Measurements from ENCODE around the gene CTNNAL1. TPM values are rescaled to one million over a fixed set of nuclear protein-coding genes. Genes with fewer than 3 reads are reported as not detected.

The CTNNAL1 gene
- total and polyA plus RNA-seq, 3 donors from 2014 or later: 52.3 to 92.7 (median 86.4) TPM

DNA sequence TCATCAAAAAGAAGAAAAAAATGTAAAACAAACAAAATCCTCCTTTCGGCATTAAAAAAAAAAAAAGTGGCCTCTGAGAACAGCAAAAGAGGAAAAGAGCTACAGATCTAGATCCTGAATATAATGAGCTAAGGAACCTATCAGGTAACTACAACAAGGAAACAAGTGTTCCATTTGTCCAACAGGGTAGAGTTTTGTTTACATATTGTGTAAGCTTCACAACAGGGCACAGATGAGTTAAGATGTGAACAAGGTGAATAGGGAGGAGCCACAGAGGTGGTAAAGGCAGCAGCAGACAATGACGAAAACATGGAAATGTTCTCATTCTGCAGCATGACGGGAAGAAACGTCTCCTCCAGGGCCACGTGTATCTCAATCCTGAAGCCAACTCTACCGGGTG lies 93.8 kb downstream of the CTNNAL1 start:
- no peak overlapping the region for H3K27ac ChIP-seq
- TF ChIP-seq, protein P1, sequence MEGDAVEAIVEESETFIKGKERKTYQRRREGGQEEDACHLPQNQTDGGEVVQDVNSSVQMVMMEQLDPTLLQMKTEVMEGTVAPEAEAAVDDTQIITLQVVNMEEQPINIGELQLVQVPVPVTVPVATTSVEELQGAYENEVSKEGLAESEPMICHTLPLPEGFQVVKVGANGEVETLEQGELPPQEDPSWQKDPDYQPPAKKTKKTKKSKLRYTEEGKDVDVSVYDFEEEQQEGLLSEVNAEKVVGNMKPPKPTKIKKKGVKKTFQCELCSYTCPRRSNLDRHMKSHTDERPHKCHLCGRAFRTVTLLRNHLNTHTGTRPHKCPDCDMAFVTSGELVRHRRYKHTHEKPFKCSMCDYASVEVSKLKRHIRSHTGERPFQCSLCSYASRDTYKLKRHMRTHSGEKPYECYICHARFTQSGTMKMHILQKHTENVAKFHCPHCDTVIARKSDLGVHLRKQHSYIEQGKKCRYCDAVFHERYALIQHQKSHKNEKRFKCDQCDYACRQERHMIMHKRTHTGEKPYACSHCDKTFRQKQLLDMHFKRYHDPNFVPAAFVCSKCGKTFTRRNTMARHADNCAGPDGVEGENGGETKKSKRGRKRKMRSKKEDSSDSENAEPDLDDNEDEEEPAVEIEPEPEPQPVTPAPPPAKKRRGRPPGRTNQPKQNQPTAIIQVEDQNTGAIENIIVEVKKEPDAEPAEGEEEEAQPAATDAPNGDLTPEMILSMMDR (IDR thresholded peaks at IDR 0.05): no peak
- no peak for TF ChIP-seq POLR2A (IDR thresholded peaks at IDR 0.05)
- no peaks in the 10 kb centered on the region for H3K36me3 ChIP-seq (ENCODE audit: low read depth, missing control alignments)
- WGBS, 2 donors: 85 to 95% methylated on average over 6 of the region's 6 CpGs
- no peaks in the 10 kb centered on the region for H3K4me1 ChIP-seq
- intact Hi-C loops (cut with DNase I; ENCODE audit: low total_unique reads): no loop called here
- no peak overlapping the region for H3K4me3 ChIP-seq
- H3K9me3 ChIP-seq: no peaks in the 10 kb centered on the region
- H3K27me3 ChIP-seq: no peaks in the 10 kb centered on the region
- no peak for DNase-seq

DNA sequence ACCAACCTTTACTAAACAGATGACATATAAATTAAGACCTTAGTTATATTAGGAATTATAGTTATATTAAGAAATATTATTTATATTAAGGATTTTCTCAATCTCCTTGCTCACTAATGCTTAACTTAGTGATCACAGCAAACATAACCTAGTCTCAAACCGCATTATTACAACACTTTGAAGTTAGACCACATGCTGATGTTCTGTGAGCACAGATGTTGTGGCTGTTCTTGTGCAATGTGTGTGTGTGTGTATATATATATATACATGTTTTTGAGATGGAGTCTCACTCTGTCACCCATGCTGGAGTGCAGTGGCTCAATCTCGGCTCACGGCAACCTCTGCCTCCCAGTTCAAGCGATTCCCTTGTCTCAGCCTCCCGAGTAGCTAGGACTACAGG lies 99.9 kb downstream of the CTNNAL1 start:
- H3K4me3 ChIP-seq: no peak overlapping the region
- no peaks in the 10 kb centered on the region for H3K27me3 ChIP-seq
- no peaks in the 10 kb centered on the region for H3K4me1 ChIP-seq
- H3K27ac ChIP-seq: no peak overlapping the region
- H3K9me3 ChIP-seq: no peaks in the 10 kb centered on the region
- intact Hi-C loops (cut with DNase I; ENCODE audit: low total_unique reads): no loop called here
- DNase-seq: no peak
- 91 to 98% methylated on average over 5 of the region's 5 CpGs for WGBS, 2 donors
- no peak for TF ChIP-seq POLR2A (IDR thresholded peaks at IDR 0.05)
- TF ChIP-seq, protein P1 (IDR thresholded peaks at IDR 0.05): no peak
- no peaks in the 10 kb centered on the region for H3K36me3 ChIP-seq (ENCODE audit: low read depth, missing control alignments)

DNA sequence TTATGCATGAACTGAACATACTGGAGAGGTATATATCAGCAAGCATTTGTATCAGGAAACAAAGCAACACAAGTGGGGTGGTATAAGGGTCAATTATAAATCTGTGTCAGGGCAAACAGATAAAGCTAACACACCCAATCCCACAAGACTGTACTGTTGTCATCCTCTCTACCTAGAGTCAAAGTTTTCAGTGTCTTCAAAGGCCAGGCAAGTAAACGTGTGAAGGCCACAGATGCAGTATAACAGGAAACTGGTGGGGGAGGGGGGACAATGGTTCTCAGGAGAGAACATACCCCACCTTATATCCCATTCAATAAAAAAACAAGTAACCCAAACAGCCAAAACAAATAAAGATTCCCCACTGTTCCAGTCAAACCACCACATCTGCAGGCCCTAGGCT lies 101.5 kb downstream of the CTNNAL1 start:
- TF ChIP-seq, protein P1 (IDR thresholded peaks at IDR 0.05): no peak
- TF ChIP-seq POLR2A (IDR thresholded peaks at IDR 0.05): no peak
- Histone ChIP-seq H3K36me3 (ENCODE audit: low read depth, missing control alignments) (no peaks in the 10 kb centered on the region), H3K9me3 (no peaks in the 10 kb centered on the region), H3K27ac (no peak overlapping the region), H3K27me3 (no peaks in the 10 kb centered on the region), H3K4me1 (no peaks in the 10 kb centered on the region), H3K4me3 (no peak overlapping the region)
- 44 to 61% methylated on average over 1 of the region's 1 CpG for WGBS, 2 donors
- intact Hi-C loops (cut with DNase I; ENCODE audit: low total_unique reads): no loop called here
- DNase-seq: no peak

DNA sequence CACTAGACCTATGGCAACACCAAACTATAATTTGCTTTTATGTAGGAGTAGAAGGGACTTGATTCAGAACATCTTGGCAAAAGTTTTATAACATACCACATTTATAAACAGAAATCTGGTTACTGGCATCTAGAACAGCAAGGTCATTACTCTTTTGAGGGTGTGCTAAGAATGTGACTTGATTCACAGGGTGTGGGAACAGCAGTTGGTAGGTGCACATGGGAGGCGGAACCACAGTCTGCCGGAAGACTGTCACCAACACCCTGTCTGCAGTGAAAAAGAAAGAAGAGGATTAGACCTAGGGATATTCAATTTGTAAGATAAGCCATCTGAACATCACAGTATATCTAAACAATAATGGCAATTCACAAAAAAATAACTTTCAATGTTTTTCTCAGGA lies 102.4 kb downstream of the CTNNAL1 start:
- Histone ChIP-seq H3K4me3 (no peak overlapping the region), H3K9me3 (no peaks in the 10 kb centered on the region), H3K36me3 (ENCODE audit: low read depth, missing control alignments) (no peaks in the 10 kb centered on the region), H3K4me1 (no peaks in the 10 kb centered on the region), H3K27ac (no peak overlapping the region), H3K27me3 (no peaks in the 10 kb centered on the region)
- TF ChIP-seq, protein P1 (IDR thresholded peaks at IDR 0.05): no peak
- TF ChIP-seq POLR2A (IDR thresholded peaks at IDR 0.05): no peak
- no peak for DNase-seq
- WGBS, 2 donors: 92 to 93% methylated on average over 2 of the region's 2 CpGs
- intact Hi-C loops (cut with DNase I; ENCODE audit: low total_unique reads): no loop called here

DNA sequence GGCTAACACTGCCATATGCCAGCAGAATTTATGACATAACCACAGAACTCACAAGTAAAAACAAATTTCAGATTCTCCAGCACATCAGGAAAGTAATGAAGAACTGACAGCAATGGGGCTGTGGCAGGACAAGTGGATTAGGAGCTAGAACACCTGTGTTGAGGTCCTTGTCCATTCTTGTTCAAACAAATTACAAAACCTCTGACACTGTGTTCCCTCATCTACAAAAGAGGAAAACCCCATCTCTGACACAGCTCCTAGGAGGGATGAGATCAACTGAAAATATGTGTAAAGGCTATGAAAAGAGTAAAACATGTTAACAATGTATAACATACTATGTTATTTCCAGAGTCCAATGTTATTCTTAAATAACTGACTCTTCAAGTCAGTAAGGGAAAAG lies 102.9 kb downstream of the CTNNAL1 start:
- H3K4me1 ChIP-seq: no peaks in the 10 kb centered on the region
- H3K9me3 ChIP-seq: no peaks in the 10 kb centered on the region
- H3K27me3 ChIP-seq: no peaks in the 10 kb centered on the region
- no peaks in the 10 kb centered on the region for H3K36me3 ChIP-seq (ENCODE audit: low read depth, missing control alignments)
- no peak overlapping the region for H3K27ac ChIP-seq
- DNase-seq: no peak
- intact Hi-C loops (cut with DNase I; ENCODE audit: low total_unique reads): no loop called here
- no peak overlapping the region for H3K4me3 ChIP-seq
- TF ChIP-seq, protein P1 (IDR thresholded peaks at IDR 0.05): no peak
- TF ChIP-seq POLR2A (IDR thresholded peaks at IDR 0.05): no peak

All from testis (tissue), 3 donors.